Neutrophil (primary cell): ENCODE data around the gene SSTR3.

Source experiments
- H3K27ac ChIP-seq: fragments of 200-600 bp; sonication (generic); 2 replicates; pipeline ENCODE4 v1.5.1; 2016; ENCODE audit warnings: mild to moderate bottlenecking, moderate library complexity
- H3K27me3 ChIP-seq: fragments of 200-600 bp; sonication (generic); 2 replicates; pipeline ENCODE4 v1.6.0; 2016; ENCODE audit warnings: mild to moderate bottlenecking
- H3K36me3 ChIP-seq: fragments of 200-600 bp; sonication (generic); 2 replicates; pipeline ENCODE4 v1.5.1; 2017
- H3K4me1 ChIP-seq, 2 experiments: fragments of 200-600 bp in 1 of 2; sonication (generic) in 1 of 2; 1 replicate in 1 of 2; 2 replicates in 1 of 2; pipeline versions ENCODE4 v1.5.1 to v1.6.1; 2013 to 2016; ENCODE audit warnings: low read depth in 1 of 2, low read length in 1 of 2, mild to moderate bottlenecking in 1 of 2, moderate library complexity in 1 of 2; ENCODE audit not compliant: control insufficient read depth in 1 of 2, insufficient read depth in 1 of 2
- H3K4me3 ChIP-seq, 2 experiments: fragments of 200-600 bp in 1 of 2; sonication (generic) in 1 of 2; 1 replicate in 1 of 2; 2 replicates in 1 of 2; pipeline ENCODE4 v1.5.1; 2013 to 2016; ENCODE audit warnings: low read depth in 1 of 2, low read length in 1 of 2, mild to moderate bottlenecking in 1 of 2, moderate library complexity in 1 of 2
- H3K9me3 ChIP-seq: fragments of 200-600 bp; sonication (generic); 2 replicates; pipeline ENCODE4 v1.5.1; 2016
- CTCF ChIP-seq: fragments of 200-600 bp; sonication (generic); IDR thresholded peaks from 2 replicates; pipeline ENCODE4 v1.5.1; 2016; ENCODE audit warnings: antibody characterized with exemption

Gene SSTR3

GRCh38 chr22:37184816-37185541, 27.3 kb downstream of the SSTR3 start:
- no peaks in the 10 kb centered on the region for H3K36me3 ChIP-seq
- H3K9me3 ChIP-seq, result no peaks in the 10 kb centered on the region
- H3K27ac ChIP-seq, result no peak overlapping the region
- no peak overlapping the region for H3K4me3 ChIP-seq
- TF ChIP-seq CTCF, result no peak
- H3K4me1 ChIP-seq, result peaks cover 3 to 12% of the 10 kb centered on the region in 2 experiments
- peaks cover 17% of the 10 kb centered on the region for H3K27me3 ChIP-seq

GRCh38 chr22:37184380-37184755, 27.9 kb downstream of the SSTR3 start:
- Histone ChIP-seq H3K9me3 (no peaks in the 10 kb centered on the region), H3K4me1 (peaks cover 8 to 18% of the 10 kb centered on the region in 2 experiments), H3K27me3 (peaks cover 17% of the 10 kb centered on the region), H3K4me3 (no peak overlapping the region), H3K36me3 (no peaks in the 10 kb centered on the region), H3K27ac (no peak overlapping the region)
- no peak for TF ChIP-seq CTCF

GRCh38 chr22:37183432-37184379, 28.6 kb downstream of the SSTR3 start:
- H3K27me3 ChIP-seq, result peaks cover 17% of the 10 kb centered on the region
- no peaks in the 10 kb centered on the region for H3K36me3 ChIP-seq
- H3K9me3 ChIP-seq, result no peaks in the 10 kb centered on the region
- H3K4me3 ChIP-seq, result no peak overlapping the region
- TF ChIP-seq CTCF, result no peak
- H3K27ac ChIP-seq, result no peak overlapping the region
- peaks cover 15 to 25% of the 10 kb centered on the region in 2 experiments for H3K4me1 ChIP-seq

- no peaks in the 10 kb centered on the region for H3K36me3 ChIP-seq
- TF ChIP-seq CTCF, result no peak
- H3K4me3 ChIP-seq, result no peak overlapping the region
- peaks cover 23 to 33% of the 10 kb centered on the region in 2 experiments for H3K4me1 ChIP-seq
- H3K27ac ChIP-seq, result no peak overlapping the region
- no peaks in the 10 kb centered on the region for H3K9me3 ChIP-seq
- H3K27me3 ChIP-seq, result peaks cover 13% of the 10 kb centered on the region
Observed at GRCh38 chr22:37182949-37183245, 29.4 kb downstream of the SSTR3 start.

GRCh38 chr22:37182101-37182948, 30.0 kb downstream of the SSTR3 start:
- Histone ChIP-seq H3K4me1 (peaks cover 29 to 39% of the 10 kb centered on the region in 2 experiments), H3K27ac (no peak overlapping the region), H3K9me3 (no peaks in the 10 kb centered on the region), H3K4me3 (no peak overlapping the region), H3K27me3 (peaks cover 7% of the 10 kb centered on the region), H3K36me3 (no peaks in the 10 kb centered on the region)
- no peak for TF ChIP-seq CTCF
